HUES48 (cell line): ENCODE measurements around the gene THBD.

Experiments used
- H3K27ac ChIP-seq: one replicate; pipeline ENCODE4 v1.7.0; 2013; ENCODE audit warnings: low read depth, low read length, inconsistent platforms
- H3K27me3 ChIP-seq: 2 replicates; pipeline ENCODE4 v1.6.1; 2013; ENCODE audit warnings: mild to moderate bottlenecking, low read length; ENCODE audit not compliant: control insufficient read depth, insufficient read depth
- H3K36me3 ChIP-seq: 2 replicates; pipeline ENCODE4 v1.6.1; 2013; ENCODE audit warnings: low read length; ENCODE audit not compliant: control insufficient read depth, insufficient read depth
- H3K4me1 ChIP-seq: 2 replicates; pipeline ENCODE4 v1.6.1; 2013; ENCODE audit warnings: mild to moderate bottlenecking, low read length; ENCODE audit not compliant: control insufficient read depth, insufficient read depth
- H3K4me3 ChIP-seq: 2 replicates; pipeline ENCODE4 v1.5.1; 2013; ENCODE audit warnings: mild to moderate bottlenecking, low read depth, low read length
- H3K9ac ChIP-seq: 2 replicates; pipeline ENCODE4 v1.6.1; 2013; ENCODE audit warnings: mild to moderate bottlenecking, low read depth, low read length, moderate library complexity
- H3K9me3 ChIP-seq: 2 replicates; pipeline ENCODE4 v1.6.1; 2013; ENCODE audit warnings: low read length; ENCODE audit not compliant: control insufficient read depth, insufficient read depth

THBD gene

DNA sequence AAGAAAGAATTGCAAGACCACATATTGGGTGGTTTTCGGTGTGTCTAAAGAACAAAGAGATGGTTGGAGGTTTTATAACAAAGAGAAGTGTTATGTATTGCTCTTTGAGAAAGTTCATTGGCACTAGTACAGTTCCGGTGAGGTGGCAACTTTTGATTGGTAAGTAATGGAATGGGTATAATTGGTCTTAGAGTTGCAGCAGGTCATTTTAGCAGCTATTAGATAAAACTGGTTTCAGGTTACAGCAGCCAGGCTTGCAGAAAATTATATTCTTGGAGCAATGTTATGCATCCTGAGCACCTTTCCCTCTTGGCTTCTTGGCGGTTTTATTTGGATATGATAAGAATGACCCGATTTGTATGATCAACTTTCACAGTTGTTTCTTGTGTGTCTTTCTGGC is 26.6 kb downstream of the THBD start:
- 0 out of 2 replicates have a peak, but pooled peaks cover 2% of the 10 kb centered on the region for H3K27me3 ChIP-seq

DNA sequence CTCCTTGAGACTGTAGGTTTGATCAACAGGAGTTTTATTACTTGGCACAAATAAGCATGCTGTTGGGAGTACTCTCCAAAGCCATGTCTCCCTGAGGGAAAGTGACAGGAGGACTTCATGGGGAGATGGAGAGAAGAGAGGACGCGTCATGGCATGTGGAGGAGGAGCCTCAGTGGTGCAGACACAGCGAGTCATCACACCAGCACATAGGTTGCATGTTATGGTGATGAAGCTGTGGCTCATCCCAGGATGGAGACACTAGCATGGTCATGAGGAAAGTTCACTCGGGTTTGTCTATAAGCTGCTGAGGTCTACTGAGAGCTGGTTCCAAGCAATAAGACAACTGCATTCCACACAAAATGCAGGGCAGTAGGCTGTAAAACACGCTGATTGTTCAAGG is 27.5 kb downstream of the THBD start:
- Histone ChIP-seq H3K27me3 (no peaks in the 10 kb centered on the region), H3K36me3 (no peaks in the 10 kb centered on the region), H3K9ac (no peak overlapping the region), H3K27ac (no peak overlapping the region), H3K9me3 (no peaks in the 10 kb centered on the region), H3K4me3 (no peak overlapping the region), H3K4me1 (no peaks in the 10 kb centered on the region)

More for the DNA sequence above, 26.6 kb downstream of the THBD start:
- Histone ChIP-seq H3K9me3 (no peaks in the 10 kb centered on the region), H3K27ac (no peak overlapping the region), H3K36me3 (no peaks in the 10 kb centered on the region), H3K4me3 (no peak overlapping the region), H3K4me1 (no peaks in the 10 kb centered on the region), H3K9ac (no peak overlapping the region)

DNA sequence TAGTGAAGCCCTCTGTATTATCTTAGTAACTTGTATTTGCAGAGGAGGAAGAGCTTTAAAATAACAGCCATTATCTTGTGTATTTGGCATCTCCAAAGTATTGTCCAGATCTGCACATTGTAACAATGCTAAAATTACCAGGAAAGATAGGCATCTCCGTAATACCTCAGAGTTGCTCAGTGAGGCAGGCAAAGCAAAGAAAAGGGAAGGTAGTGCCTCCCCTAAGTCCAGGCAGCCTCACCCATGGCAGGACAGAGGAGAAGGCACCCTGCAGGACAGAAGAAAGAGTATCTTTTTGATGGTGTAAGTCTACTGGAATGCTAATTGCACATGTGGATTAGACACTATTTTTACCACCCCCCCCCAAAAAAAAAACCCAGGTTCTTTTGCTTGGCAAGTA is 27.9 kb downstream of the THBD start:
- no peak overlapping the region for H3K4me3 ChIP-seq
- H3K9ac ChIP-seq = no peak overlapping the region
- H3K27ac ChIP-seq = no peak overlapping the region
- H3K36me3 ChIP-seq = no peaks in the 10 kb centered on the region
- no peaks in the 10 kb centered on the region for H3K27me3 ChIP-seq
- H3K4me1 ChIP-seq = no peaks in the 10 kb centered on the region
- H3K9me3 ChIP-seq = no peaks in the 10 kb centered on the region

DNA sequence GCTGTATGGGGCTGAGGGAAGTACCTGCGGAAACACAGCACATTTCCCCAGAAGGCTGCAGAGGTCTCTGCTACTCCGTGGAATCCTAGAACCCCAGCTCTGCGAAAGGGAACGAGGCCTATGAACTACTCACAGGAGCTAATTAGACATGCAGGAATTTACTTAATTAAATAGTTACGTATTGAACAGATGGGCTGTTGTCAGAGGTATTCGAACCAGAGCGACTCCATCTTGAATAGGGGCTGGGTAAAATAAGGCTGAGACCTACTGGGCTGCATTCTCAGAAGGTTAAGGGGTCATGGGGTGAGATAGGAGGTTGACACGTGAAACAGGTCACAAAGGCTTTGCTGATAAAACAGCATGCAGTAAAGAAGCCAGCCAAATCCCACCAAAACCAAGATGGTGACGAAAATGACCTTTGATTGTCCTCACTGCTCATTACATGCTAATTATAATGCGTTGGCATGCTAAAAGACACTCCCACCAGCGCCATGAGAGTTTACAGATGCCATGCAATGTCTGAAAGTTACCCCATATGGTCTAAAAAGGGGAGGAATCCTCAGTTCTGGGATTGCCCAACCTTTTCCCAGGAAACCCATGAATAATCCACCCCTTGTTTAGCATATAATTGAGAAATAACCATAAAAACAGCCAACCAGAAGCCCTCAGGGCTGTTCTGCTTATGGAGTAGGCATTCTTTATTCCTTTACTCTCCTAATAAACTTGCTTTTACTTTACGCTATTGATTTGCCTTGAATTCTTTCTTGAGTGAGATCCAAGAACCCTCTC is 29.0 kb downstream of the THBD start:
- no peaks in the 10 kb centered on the region for H3K9me3 ChIP-seq
- H3K36me3 ChIP-seq = no peaks in the 10 kb centered on the region
- no peaks in the 10 kb centered on the region for H3K4me1 ChIP-seq
- no peak overlapping the region for H3K9ac ChIP-seq
- H3K27ac ChIP-seq = no peak overlapping the region
- H3K4me3 ChIP-seq = no peak overlapping the region
- no peaks in the 10 kb centered on the region for H3K27me3 ChIP-seq

DNA sequence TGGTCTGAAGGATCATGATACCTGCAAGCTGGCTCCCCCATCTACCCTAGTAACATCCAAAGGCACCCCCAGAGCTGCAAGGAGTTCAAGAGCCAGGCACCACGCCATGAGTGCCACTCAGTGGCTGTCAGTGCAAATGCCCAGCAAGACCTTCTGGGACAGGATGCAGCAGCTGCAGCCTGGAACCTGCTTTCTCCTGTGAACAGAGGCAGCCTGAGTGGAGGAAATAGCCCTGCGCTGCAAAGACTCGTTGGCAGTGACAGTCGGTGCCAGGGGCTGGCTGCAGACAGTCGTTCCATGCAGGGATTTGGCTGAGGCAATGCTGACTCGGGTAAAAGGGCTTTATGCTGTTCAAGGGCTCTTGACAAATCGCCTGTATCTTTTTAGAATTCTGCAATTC is 30.1 kb downstream of the THBD start:
- Histone ChIP-seq H3K36me3 (no peaks in the 10 kb centered on the region), H3K27ac (no peak overlapping the region), H3K4me1 (no peaks in the 10 kb centered on the region), H3K27me3 (no peaks in the 10 kb centered on the region), H3K9me3 (peaks cover 3% of the 10 kb centered on the region; the same call in 1 of the 2 replicates), H3K4me3 (no peak overlapping the region), H3K9ac (no peak overlapping the region)

DNA sequence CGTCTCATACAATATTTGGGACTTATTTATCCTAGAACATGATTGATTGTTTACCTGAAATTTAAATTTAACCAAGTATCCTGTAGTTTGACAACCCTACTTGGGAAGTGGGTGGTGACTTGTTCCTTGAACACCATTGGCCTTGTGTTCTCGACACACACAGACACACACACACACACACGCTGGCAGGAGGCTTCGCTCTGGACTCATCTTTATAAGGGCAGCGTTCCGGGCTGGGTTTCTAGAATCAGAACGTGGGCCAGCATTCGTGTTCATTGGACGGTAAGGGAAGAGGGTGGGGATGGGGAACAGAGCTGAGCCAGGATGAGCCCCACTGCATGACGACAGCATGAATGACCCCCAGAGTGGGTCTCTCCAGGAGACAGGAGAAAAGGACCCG is 30.5 kb downstream of the THBD start:
- H3K9me3 ChIP-seq = peaks cover 3% of the 10 kb centered on the region; the same call in 1 of the 2 replicates
- H3K9ac ChIP-seq = no peak overlapping the region
- no peaks in the 10 kb centered on the region for H3K4me1 ChIP-seq
- no peaks in the 10 kb centered on the region for H3K27me3 ChIP-seq
- H3K27ac ChIP-seq = no peak overlapping the region
- H3K36me3 ChIP-seq = no peaks in the 10 kb centered on the region
- no peak overlapping the region for H3K4me3 ChIP-seq

DNA sequence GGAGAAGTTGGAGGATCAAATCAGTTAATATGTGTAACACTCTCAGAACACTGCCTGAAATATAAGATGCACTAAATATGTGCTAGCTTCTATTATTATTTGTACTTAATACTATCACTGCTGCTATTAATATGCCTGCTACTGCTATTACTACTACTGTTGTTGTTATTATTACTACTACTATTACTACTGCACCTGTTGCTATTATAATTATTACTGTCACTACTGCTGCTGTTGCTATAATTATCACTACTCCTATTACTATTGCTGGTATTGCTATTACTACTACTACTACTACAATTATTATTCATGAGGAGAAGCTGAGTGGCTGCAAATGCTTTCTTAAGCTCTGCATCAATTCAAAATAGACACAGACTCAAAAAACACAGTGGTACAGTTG is 31.0 kb downstream of the THBD start:
- H3K27ac ChIP-seq = no peak overlapping the region
- no peak overlapping the region for H3K4me3 ChIP-seq
- H3K4me1 ChIP-seq = no peaks in the 10 kb centered on the region
- H3K36me3 ChIP-seq = no peaks in the 10 kb centered on the region
- H3K9me3 ChIP-seq = peaks cover 3% of the 10 kb centered on the region; the same call in 1 of the 2 replicates
- H3K27me3 ChIP-seq = no peaks in the 10 kb centered on the region
- H3K9ac ChIP-seq = no peak overlapping the region

DNA sequence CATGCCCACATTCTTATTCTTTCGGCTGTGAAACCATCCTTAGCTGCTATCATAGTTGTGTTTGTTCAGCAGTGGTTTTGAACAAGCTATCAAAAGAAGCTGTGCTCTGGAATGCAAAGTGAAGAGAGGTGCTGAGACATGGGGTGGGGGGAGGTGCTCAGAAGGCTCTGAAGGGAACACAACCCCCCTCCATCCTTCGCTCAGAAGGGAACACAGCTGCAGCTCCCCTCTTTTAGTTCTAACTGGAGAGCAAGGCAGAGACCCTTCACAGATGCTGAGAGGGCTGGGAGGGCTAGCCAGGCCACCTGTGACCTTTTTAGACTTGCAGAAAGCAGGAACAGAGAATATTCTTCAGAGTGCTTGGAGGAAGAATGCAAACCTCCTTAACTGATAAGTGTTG is 32.0 kb downstream of the THBD start:
- no peaks in the 10 kb centered on the region for H3K27me3 ChIP-seq
- no peaks in the 10 kb centered on the region for H3K36me3 ChIP-seq
- H3K9ac ChIP-seq = no peak overlapping the region
- peaks cover 3% of the 10 kb centered on the region; the same call in 1 of the 2 replicates for H3K9me3 ChIP-seq
- no peak overlapping the region for H3K27ac ChIP-seq
- H3K4me3 ChIP-seq = no peak overlapping the region
- no peaks in the 10 kb centered on the region for H3K4me1 ChIP-seq

DNA sequence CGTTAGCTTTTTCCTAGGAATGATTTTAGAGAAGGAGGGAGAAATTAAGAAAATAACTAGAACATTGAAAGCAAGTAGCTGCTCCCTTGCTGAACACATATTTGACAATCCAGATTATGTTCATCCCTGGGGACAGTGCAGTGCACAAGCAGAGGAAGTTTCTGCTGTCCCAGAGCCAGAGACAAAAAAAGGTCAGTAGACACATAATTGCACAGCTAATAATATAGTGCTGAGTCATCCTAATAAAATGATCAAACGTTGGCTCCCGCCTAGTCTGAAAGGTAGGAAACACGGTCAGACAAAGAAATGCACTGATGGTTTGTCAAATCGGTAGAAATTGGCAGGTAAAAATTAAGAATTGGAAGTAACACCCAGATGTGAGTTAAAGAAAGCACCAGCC is 36.0 kb downstream of the THBD start:
- Histone ChIP-seq H3K27ac (no peak overlapping the region), H3K4me3 (no peak overlapping the region), H3K9me3 (peaks cover 3% of the 10 kb centered on the region; the same call in 1 of the 2 replicates), H3K27me3 (no peaks in the 10 kb centered on the region), H3K9ac (no peak overlapping the region), H3K4me1 (no peaks in the 10 kb centered on the region), H3K36me3 (no peaks in the 10 kb centered on the region)

DNA sequence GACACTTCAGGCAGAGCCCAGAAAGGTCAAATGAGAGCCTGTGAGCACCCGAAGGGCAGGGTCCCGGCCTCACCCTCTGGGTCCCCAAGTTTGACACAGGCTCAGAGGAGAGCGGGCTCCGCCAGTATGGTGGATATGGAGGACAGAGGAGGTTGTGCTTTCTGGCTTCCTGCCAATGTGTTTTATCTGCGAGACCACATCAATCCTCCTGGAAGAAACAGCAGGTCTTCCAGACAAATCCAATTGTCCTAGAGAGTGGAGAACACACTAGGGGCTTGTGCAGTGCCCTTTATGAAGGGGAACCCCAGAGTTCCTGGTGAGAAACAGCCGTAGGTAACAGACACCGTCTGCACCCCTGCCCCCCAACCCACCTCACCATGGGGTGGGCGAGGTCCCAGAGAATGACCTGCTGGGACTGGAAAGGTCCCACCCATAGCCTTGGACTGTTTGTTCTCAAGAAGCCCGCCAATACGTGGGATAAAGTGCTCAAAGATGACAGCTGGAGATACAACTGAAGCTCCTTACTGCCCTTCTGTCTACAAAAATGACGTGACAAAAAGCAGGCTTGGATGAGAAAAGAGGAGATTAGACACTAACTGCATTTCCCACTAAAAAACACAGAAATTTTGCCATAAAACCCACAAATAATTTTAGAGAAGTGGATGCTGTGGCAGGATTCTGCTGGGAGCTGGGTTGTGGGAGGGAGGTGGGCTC is 38.3 kb downstream of the THBD start:
- peaks cover 3% of the 10 kb centered on the region; the same call in 1 of the 2 replicates for H3K9me3 ChIP-seq
- H3K27me3 ChIP-seq = no peaks in the 10 kb centered on the region
- no peaks in the 10 kb centered on the region for H3K36me3 ChIP-seq
- H3K27ac ChIP-seq = no peak overlapping the region
- H3K4me1 ChIP-seq = peaks cover 6% of the 10 kb centered on the region
- H3K4me3 ChIP-seq = no peak overlapping the region
- no peak overlapping the region for H3K9ac ChIP-seq

DNA sequence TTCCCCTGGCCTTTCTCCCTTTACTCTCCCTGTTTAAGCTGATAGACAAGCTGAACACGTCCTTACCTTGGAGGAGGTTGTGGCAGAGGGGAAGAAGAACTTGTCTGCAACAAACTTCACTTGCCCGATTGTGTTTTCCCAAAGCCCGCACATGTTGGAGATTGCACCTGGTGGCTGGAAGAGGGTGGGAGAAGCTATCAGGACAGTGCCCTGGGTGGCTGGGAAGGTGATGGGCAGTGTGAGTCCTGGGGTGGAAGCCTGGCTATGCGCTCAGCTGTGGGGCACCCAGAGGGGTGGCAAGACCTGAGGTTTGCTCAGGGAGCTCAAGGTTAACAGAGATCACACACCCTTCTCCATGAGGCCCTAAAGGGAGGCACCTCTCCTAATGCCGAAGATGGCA is 39.4 kb downstream of the THBD start:
- H3K27ac ChIP-seq = no peak overlapping the region

More for the DNA sequence above, 39.4 kb downstream of the THBD start:
- no peaks in the 10 kb centered on the region for H3K27me3 ChIP-seq
- peaks cover 6% of the 10 kb centered on the region for H3K4me1 ChIP-seq
- no peak overlapping the region for H3K4me3 ChIP-seq
- no peak overlapping the region for H3K9ac ChIP-seq
- peaks cover 3% of the 10 kb centered on the region; the same call in 1 of the 2 replicates for H3K9me3 ChIP-seq
- H3K36me3 ChIP-seq = no peaks in the 10 kb centered on the region
